Measurements from ENCODE around the gene OR5D16.

Gene OR5D16

DNA sequence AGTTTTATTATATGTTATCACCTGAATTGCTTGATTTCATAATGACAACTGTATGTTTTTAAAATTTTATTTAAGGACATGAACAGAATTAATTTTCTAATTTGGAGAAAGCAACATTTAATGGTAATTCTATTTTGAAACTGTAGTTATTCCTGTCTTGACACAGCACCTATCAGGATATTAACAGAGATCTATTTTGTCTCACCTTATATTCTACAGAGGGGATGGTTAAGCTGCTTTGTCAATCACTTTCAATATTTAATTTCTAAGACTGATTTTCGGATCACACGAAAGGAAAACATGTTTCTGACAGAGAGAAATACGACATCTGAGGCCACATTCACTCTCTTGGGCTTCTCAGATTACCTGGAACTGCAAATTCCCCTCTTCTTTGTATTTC is at the start of gene OR5D16:
Gene OR5D16, plus strand, starts transcription at position 301 of the 400 bp plus-strand sequence. Its CDS starts 0 bp downstream, at position 301.
- DNase-seq (ENCODE audit: low read depth) = no peak

DNA sequence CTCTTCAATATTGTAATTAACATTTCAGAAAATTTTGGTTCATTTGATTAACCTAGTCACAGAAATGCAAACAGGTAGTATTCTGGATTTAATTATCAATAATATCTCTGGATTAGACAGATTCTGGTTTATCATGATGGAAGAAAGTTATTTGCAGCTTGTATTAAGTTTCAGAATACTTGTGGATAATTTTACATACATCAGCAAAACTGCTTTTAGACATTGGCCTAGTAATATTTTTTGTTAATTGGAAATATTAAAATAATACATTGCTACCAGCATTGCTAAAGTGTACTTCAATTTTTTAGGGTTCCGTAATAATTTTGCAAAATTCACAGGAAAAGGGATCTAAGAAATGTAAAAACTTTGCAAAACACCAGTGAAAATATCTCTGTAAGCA is 46.9 kb upstream of the OR5D16 start:
- TF ChIP-seq, protein P1, sequence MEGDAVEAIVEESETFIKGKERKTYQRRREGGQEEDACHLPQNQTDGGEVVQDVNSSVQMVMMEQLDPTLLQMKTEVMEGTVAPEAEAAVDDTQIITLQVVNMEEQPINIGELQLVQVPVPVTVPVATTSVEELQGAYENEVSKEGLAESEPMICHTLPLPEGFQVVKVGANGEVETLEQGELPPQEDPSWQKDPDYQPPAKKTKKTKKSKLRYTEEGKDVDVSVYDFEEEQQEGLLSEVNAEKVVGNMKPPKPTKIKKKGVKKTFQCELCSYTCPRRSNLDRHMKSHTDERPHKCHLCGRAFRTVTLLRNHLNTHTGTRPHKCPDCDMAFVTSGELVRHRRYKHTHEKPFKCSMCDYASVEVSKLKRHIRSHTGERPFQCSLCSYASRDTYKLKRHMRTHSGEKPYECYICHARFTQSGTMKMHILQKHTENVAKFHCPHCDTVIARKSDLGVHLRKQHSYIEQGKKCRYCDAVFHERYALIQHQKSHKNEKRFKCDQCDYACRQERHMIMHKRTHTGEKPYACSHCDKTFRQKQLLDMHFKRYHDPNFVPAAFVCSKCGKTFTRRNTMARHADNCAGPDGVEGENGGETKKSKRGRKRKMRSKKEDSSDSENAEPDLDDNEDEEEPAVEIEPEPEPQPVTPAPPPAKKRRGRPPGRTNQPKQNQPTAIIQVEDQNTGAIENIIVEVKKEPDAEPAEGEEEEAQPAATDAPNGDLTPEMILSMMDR (IDR thresholded peaks at IDR 0.05; ENCODE audit: insufficient read depth, low read depth, low read length, missing control alignments) = no peak
- no peak for DNase-seq (ENCODE audit: low read depth)
- H3K4me3 ChIP-seq (ENCODE audit: low read depth, low read length) = no peak overlapping the region

More for the DNA sequence above, at the start of gene OR5D16:
- TF ChIP-seq, protein P1 (IDR thresholded peaks at IDR 0.05; ENCODE audit: insufficient read depth, low read depth, low read length, missing control alignments) = no peak
- H3K4me3 ChIP-seq (ENCODE audit: low read depth, low read length) = no peak within 1 kb of the TSS

- TF ChIP-seq, protein P1 (IDR thresholded peaks at IDR 0.05; ENCODE audit: insufficient read depth, low read depth, low read length, missing control alignments) = no peak
- no peak overlapping the region for H3K4me3 ChIP-seq (ENCODE audit: low read depth, low read length)
- no peak for DNase-seq (ENCODE audit: low read depth)
Measured at GRCh38 chr11:55793321-55793720, 45.2 kb upstream of the OR5D16 start.

- TF ChIP-seq, protein P1 (IDR thresholded peaks at IDR 0.05; ENCODE audit: insufficient read depth, low read depth, low read length, missing control alignments) = no peak
- DNase-seq (ENCODE audit: low read depth) = no peak
- no peak within 1 kb of the TSS for H3K4me3 ChIP-seq (ENCODE audit: low read depth, low read length)
Measured at GRCh38 chr11:55795256-55795655, 43.3 kb upstream of the OR5D16 start, which contains the start of gene OR5D14. Gene OR5D14 (plus strand): TSS chr11:55795556. CDS start chr11:55795556, 0 bp downstream.

GRCh38 chr11:55806248-55806647 is 32.3 kb upstream of the OR5D16 start:
- DNase-seq (ENCODE audit: low read depth) = no peak
- TF ChIP-seq, protein P1 (IDR thresholded peaks at IDR 0.05; ENCODE audit: insufficient read depth, low read depth, low read length, missing control alignments) = no peak
- H3K4me3 ChIP-seq (ENCODE audit: low read depth, low read length) = no peak overlapping the region

- TF ChIP-seq, protein P1 (IDR thresholded peaks at IDR 0.05; ENCODE audit: insufficient read depth, low read depth, low read length, missing control alignments) = no peak
- DNase-seq (ENCODE audit: low read depth) = no peak
- no peak within 1 kb of the TSS for H3K4me3 ChIP-seq (ENCODE audit: low read depth, low read length)
Measured at GRCh38 chr11:55811067-55811466, 27.5 kb upstream of the OR5D16 start, which contains the start of gene OR5L1. Gene OR5L1 (plus strand): TSS chr11:55811367. CDS start chr11:55811467, 100 bp downstream.

GRCh38 chr11:55819330-55819729 is 19.2 kb upstream of the OR5D16 start, which contains the start of gene OR5D18:
Gene OR5D18 (plus strand): TSS chr11:55819630. CDS start chr11:55819630, 0 bp downstream.
- TF ChIP-seq, protein P1 (IDR thresholded peaks at IDR 0.05; ENCODE audit: insufficient read depth, low read depth, low read length, missing control alignments) = no peak
- H3K4me3 ChIP-seq (ENCODE audit: low read depth, low read length) = no peak within 1 kb of the TSS
- DNase-seq (ENCODE audit: low read depth) = no peak

All from GM12865 (cell line).